GM21576 (cell line): Measurements from ENCODE around the gene PMEL.
"Not testable (repeated sequence)": the region's sequence is repeated elsewhere in the genome, so short reads cannot be mapped to it uniquely, and the experiment has no call there.

Experiments used
- ATAC-seq: cut with Tn5 transposase; IDR thresholded peaks from one replicate; pipeline ENCODE4 v1.9.1; 2021; ENCODE audit warnings: mild to moderate bottlenecking, moderate library complexity; ENCODE audit not compliant: unreplicated experiment

Gene PMEL

DNA sequence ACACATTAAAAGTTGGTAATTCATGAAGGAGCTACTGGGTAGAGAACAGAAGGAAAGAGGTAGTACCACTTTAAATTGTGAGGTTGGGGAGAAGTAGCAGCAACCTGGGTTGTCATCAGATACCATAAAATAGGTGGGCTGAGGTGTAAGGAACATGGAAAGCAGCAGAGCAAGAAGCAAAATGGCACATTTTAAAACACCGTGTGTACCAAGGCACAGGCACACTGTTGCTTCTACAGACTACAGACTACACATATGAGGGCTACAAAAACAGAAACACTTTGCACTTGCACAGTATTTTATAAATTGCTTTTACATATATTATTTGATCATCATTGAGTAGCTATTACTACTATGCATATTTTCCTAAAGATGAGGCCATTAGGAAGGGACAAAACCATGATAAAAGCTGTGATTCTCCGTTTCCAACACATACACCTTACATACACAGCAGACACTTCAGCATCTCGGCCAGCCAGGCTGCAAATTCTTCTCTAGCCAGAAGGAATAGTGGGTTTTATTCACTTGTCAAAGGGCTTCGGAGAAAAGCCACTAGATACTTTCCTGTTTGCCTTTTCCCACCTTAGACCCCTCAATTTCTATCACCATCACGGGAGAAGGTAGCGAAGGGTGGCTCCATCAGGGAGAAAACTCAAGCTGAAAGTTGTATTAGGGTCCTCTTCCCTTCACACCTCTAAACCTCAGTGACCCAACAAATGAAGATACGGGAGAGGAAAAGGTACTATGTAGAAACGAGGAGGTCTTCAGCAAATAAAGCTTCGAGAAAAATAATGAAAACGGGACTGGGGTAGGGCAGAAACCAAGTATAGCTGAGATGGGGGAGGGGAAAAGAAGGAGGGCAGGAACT is 39.7 kb downstream of the PMEL start:
- ATAC-seq, result no peak

DNA sequence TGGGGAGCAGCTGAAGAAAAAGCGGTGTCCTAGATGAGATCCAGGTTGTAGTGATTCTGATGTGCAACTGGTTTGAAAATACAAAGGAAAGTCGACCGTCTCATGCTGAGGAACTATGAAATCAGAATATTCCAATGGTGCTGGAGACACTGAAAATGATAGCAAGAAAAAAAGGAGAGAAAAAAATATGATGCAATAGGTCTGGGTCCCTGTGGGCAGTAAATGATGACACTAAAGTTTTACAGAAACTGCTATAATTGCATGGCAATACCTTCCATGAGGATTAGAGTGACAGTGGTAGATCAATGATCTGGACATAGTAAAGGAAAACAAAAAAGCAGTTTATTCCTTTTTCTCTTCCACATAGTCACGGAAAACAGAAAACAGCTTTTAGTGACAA is 40.5 kb downstream of the PMEL start:
- no peak for ATAC-seq

DNA sequence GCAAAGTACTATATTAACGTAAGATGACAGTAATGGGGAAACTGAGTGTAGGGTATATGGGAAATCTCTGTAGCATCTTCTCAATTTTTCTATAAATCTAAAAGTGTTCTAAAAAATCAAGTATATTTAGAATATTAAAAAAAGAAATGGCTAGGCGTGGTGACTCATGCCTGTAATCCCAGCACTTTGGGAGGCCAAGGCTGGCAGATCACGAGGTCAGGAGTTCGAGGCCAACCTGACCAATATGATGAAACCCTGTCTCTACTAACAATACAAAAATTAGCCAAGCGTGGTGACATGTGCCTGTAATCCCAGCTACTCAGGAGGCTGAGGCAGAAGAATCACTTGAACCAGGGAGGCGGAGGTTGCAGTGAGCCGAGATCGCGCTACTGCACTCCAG is 42.2 kb downstream of the PMEL start:
- not testable (repeated sequence) for ATAC-seq

DNA sequence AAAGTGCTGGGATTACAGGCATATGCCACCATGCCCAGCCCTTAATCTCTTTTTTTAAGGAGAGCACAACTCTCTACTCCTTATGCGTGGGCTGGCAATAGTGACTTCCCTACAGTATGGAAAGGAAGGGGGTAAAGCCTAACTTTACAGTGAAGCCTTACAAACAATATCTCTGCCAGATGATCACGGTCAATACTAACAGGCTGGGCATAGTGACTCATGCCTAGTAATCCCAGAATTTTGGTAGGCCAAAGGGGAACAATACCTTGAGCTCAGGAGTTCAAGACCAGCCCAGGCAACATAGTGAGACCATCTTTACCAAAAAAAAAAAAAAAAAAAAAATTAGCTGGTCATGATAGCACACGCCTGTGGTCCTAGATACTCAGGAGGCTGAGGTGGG is 43.7 kb downstream of the PMEL start:
- no peak for ATAC-seq

DNA sequence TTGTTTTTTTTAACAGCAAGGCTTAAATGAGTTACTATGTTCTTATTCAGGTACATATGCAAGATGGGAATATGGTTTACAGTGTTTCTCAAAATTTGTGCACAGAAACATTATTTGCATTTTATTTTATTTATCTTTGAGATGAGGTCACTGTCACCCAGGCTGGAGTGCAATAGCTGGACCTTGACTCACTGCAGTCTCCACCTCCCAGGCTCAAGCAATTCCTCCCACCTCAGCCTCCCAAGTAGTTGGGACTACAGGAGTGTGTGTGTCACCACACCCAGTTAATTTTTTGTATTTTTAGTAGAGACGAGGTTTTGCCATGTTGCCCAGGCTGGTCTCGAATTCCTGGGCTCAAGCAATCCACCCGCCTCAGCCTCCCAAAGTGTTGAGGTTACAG is 46.8 kb downstream of the PMEL start:
- not testable (repeated sequence) for ATAC-seq

DNA sequence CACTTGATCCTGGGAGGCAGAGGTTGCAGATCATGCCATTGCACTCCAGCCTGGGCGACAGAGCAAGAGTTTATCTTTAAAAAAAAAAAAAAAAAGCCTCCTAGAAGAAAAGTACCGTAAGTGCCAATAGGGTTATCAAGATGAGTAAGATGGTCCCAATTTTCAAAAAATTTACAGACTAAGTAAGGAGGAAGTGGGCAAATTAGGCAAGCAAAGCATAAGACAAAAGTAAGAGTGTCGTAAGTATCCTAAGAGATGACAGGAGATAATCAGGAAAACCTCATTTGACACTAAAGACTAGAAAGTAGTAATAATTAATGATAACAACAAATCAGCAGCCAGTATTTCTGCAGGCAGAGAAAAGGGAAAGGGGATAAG is 50.4 kb downstream of the PMEL start:
- no peak for ATAC-seq

DNA sequence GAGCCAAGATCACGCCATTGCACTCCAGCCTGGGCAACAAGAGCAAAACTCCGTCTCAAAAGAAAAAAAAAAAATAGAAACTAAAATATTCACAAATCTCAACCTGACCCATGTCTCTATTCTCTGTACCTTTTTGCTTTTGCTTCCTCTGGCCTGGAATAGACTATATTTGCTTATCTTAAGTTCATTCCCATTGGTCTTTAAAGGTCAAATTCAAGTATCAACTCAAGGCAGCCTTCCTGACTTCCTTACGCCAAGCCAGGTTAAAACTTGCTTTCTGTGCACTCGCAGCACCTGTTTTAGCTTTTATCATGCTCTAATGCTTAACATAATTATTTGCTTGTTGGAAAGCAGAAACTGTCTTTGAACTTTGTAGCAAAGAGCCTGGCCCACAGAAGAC is 52.9 kb downstream of the PMEL start:
- no peak for ATAC-seq

DNA sequence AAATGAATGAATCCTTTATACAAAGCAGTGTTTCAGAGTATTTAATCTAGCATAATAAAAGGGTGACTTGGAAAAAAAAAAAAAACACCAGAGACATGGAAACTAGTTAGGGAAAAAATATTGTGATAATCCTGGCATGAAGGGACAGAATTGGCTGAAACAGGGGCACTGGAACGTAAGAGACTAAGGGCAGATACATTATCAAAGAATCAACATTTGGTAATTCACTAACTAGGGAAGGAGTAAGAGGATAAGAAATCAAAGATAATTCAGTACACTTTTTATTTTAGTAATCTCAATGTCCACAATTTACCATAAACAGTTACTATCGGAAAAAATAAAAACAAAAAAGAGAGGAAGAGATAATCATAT is 56.3 kb downstream of the PMEL start:
- no peak for ATAC-seq

DNA sequence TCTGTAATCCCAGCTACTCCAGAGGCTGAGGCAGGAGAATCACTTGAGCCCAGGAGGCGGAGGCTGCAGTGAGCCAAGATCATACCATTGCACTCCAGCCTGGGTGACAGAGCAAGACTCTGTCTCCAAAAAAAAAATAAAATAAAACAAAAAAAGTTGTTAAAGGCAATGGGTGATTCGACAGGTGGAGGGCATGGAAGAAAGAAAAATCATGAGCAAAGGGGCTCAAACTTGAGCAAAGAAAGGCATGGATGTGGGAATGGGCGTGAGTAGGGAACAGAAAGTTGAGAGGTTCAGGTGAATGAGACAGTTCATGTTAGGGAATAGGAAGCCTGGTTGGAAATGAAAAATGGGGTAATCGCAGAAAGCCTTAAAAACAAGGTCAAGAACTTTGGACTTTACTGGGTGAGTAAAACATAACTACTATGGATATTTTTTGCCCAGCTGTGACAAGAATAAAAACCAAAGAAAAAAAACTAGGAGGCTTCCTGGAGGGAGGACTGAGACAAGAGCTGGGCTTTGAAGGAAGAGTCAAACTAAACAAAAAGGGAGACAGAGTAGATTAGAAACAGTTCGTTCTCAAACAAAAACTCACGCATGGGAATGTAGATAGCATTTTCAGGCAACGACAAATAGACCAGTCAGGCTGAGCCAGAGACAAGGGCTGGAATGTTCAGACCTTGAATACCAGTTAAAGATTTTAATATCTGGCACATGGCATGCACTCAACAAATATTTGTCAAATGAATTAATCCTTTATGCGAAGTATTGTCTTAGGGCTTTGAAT is 56.9 kb downstream of the PMEL start:
- ATAC-seq, result no peak

DNA sequence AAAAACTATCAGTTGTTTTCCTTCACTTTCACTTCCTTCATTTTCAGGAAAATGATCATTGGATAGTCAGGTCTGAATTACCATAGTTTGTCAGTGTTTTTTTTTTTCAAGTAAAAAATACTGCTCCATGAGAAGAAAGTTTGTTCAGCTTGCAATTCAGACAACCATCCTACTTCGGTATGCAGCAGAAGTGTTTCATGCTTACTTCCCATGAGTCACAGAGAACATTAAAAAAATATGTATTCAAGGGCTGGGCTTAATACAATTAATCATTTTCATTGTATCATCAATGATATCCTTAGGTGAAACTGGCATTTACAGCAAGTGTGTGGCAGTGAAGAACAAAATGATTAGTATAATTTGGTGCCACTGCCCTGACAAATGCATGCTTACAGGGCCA is 59.8 kb downstream of the PMEL start:
- no peak for ATAC-seq
